H1 (cell line): ENCODE results near the gene VSIG10. TPM values are rescaled to one million over a fixed set of nuclear protein-coding genes. Genes with fewer than 3 reads are reported as not detected.

ENCODE experiments used
- CTCF ChIA-PET: fragments of 300-600 bp; sonication (Branson Sonifier 250); formaldehyde crosslinking; loops from one replicate; lab custom pipeline; 2021; ENCODE audit not compliant: partially characterized antibody; lab: Charles Lee
- POLR2A ChIA-PET: fragments of 300-600 bp; sonication (Branson Sonifier 250); formaldehyde crosslinking; loops from one replicate; lab custom pipeline; 2021; ENCODE audit warnings: inconsistent platforms; ENCODE audit not compliant: partially characterized antibody; lab: Charles Lee
- DNase-seq, 2 experiments: peaks; one replicate each; pipeline versions ENCODE4 v3.0.0 to v3.0.0-alpha.2; 2010 to 2022; ENCODE audit warnings: low spot score in 2 of 2, low read depth in 1 of 2, mixed read lengths in 1 of 2
- FAIRE-seq: peaks from 2 replicates; lab custom pipeline; 2011; peaks lifted over from hg19 to GRCh38; lab: Jason Lieb, UNC
- H2AFZ ChIP-seq: 2 replicates; pipeline ENCODE4 v1.8.1; 2012; ENCODE audit warnings: low read length, inconsistent platforms
- H2AK5ac ChIP-seq: 2 replicates; pipeline ENCODE4 v1.6.1; 2013; ENCODE audit warnings: low read depth, low read length
- H2BK120ac ChIP-seq: replicated peaks from 2 replicates; pipeline ENCODE3; 2013; ENCODE audit warnings: low read depth, low read length, inconsistent platforms
- H2BK12ac ChIP-seq: 2 replicates; pipeline ENCODE4 v1.6.1; 2013; ENCODE audit warnings: low read depth, low read length
- H2BK15ac ChIP-seq: 2 replicates; pipeline ENCODE4 v1.6.1; 2013; ENCODE audit warnings: low read length
- H2BK20ac ChIP-seq: 2 replicates; pipeline ENCODE4 v1.6.1; 2013; ENCODE audit warnings: low read length
- H2BK5ac ChIP-seq: 2 replicates; pipeline ENCODE4 v1.6.1; 2013; ENCODE audit warnings: low read depth, low read length
- H3K14ac ChIP-seq: 2 replicates; pipeline ENCODE4 v1.6.1; 2013; ENCODE audit warnings: inconsistent platforms; ENCODE audit not compliant: insufficient read length
- H3K18ac ChIP-seq: 2 replicates; pipeline ENCODE4 v1.6.1; 2013; ENCODE audit warnings: low read length; ENCODE audit errors: extremely low read depth
- H3K23ac ChIP-seq: 2 replicates; pipeline ENCODE4 v1.6.1; 2013; ENCODE audit warnings: inconsistent platforms; ENCODE audit not compliant: insufficient read length
- H3K23me2 ChIP-seq: 2 replicates; pipeline ENCODE4 v1.6.1; 2013; ENCODE audit warnings: low read depth, low read length
- H3K27ac ChIP-seq: 2 replicates; pipeline ENCODE4 v1.6.1; 2011; ENCODE audit warnings: low read depth, low read length, inconsistent platforms
- H3K27me3 ChIP-seq, 4 experiments: replicated peaks in 1 of 4; 1 replicate in 1 of 4; 2 replicates in 3 of 4; pipeline versions ENCODE4 v1.6.1 to v1.8.1; 2011 to 2013; ENCODE audit warnings: low read length in 3 of 4, mild to moderate bottlenecking in 3 of 4, inconsistent platforms in 2 of 4, mixed read lengths in 2 of 4, moderate library complexity in 1 of 4; ENCODE audit not compliant: control insufficient read depth in 3 of 4, insufficient read depth in 3 of 4; ENCODE audit errors: extremely low read depth in 1 of 4
- H3K36me3 ChIP-seq, 4 experiments: 2 replicates each; pipeline versions ENCODE4 v1.6.1 to v1.8.1; 2011 to 2013; ENCODE audit warnings: mild to moderate bottlenecking in 4 of 4, low read length in 3 of 4, moderate library complexity in 2 of 4, control low read depth in 1 of 4, inconsistent platforms in 1 of 4; ENCODE audit not compliant: insufficient read depth in 4 of 4, control insufficient read depth in 2 of 4
- H3K4ac ChIP-seq: replicated peaks from 2 replicates; pipeline ENCODE3; 2013; ENCODE audit warnings: low read length, low read depth, mixed read lengths, inconsistent platforms; ENCODE audit not compliant: insufficient read length
- H3K4me1 ChIP-seq, 4 experiments: replicated peaks in 1 of 4; 1 replicate in 1 of 4; 2 replicates in 3 of 4; pipeline versions ENCODE4 v1.6.1 to v1.8.1; 2011 to 2013; ENCODE audit warnings: low read length in 3 of 4, inconsistent platforms in 2 of 4, mixed read lengths in 1 of 4; ENCODE audit not compliant: insufficient read depth in 4 of 4, control insufficient read depth in 3 of 4
- H3K4me2 ChIP-seq, 2 experiments: 2 replicates each; pipeline versions ENCODE4 v1.6.1 to v1.8.1; 2011 to 2013; ENCODE audit warnings: low read depth in 2 of 2, low read length in 2 of 2, control low read depth in 1 of 2, inconsistent platforms in 1 of 2, mild to moderate bottlenecking in 1 of 2; ENCODE audit not compliant: insufficient read depth in 1 of 2
- H3K4me3 ChIP-seq, 4 experiments: fragments of 200-600, 300-600 bp in 1 of 4; sonication (generic), shearing (Covaris generic), sonication (Bioruptor Twin) in 1 of 4; 2 replicates each; pipeline versions ENCODE4 v1.5.1 to v1.8.1; 2011 to 2016; ENCODE audit warnings: low read length in 4 of 4, low read depth in 3 of 4, control low read depth in 2 of 4, inconsistent platforms in 2 of 4, mild to moderate bottlenecking in 2 of 4, mixed read lengths in 1 of 4, moderate library complexity in 1 of 4; ENCODE audit not compliant: insufficient read depth in 2 of 4; ENCODE audit errors: extremely low read depth in 1 of 4
- H3K56ac ChIP-seq: replicated peaks from 2 replicates; pipeline ENCODE3; 2013; ENCODE audit warnings: low read depth, mild to moderate bottlenecking, mixed read lengths, low read length, inconsistent platforms; ENCODE audit not compliant: insufficient read length
- H3K79me1 ChIP-seq: 2 replicates; pipeline ENCODE4 v1.6.1; 2013; ENCODE audit warnings: low read depth, low read length, control low read depth
- H3K79me2 ChIP-seq, 2 experiments: 2 replicates each; pipeline versions ENCODE4 v1.6.1 to v1.8.1; 2012 to 2013; ENCODE audit warnings: low read length in 2 of 2, mild to moderate bottlenecking in 2 of 2, inconsistent platforms in 1 of 2; ENCODE audit not compliant: insufficient read depth in 2 of 2, control insufficient read depth in 1 of 2
- H3K9ac ChIP-seq, 4 experiments: replicated peaks in 1 of 4; 1 replicate in 1 of 4; 2 replicates in 3 of 4; pipeline versions ENCODE4 v1.6.1 to v1.8.1; 2011 to 2013; ENCODE audit warnings: low read depth in 3 of 4, low read length in 3 of 4, control low read depth in 2 of 4, mild to moderate bottlenecking in 2 of 4, moderate library complexity in 2 of 4, inconsistent platforms in 1 of 4; ENCODE audit errors: extremely low read depth in 1 of 4
- H3K9me3 ChIP-seq, 2 experiments: 2 replicates each; pipeline versions ENCODE4 v1.6.1 to v1.8.1; 2012 to 2013; ENCODE audit warnings: mild to moderate bottlenecking in 2 of 2, moderate library complexity in 2 of 2, control low read depth in 1 of 2, inconsistent platforms in 1 of 2, low read depth in 1 of 2, low read length in 1 of 2, mixed read lengths in 1 of 2; ENCODE audit not compliant: insufficient read depth in 2 of 2
- H4K20me1 ChIP-seq, 2 experiments: replicated peaks in 1 of 2; 2 replicates each; pipeline versions ENCODE3 to v1.8.1; 2011 to 2013; ENCODE audit warnings: inconsistent platforms in 2 of 2, low read length in 2 of 2, mild to moderate bottlenecking in 1 of 2; ENCODE audit not compliant: insufficient read depth in 2 of 2, control insufficient read depth in 1 of 2
- H4K5ac ChIP-seq: 2 replicates; pipeline ENCODE4 v1.6.1; 2013; ENCODE audit warnings: low read length, low read depth, mixed read lengths, inconsistent platforms; ENCODE audit not compliant: insufficient read length
- H4K8ac ChIP-seq: 2 replicates; pipeline ENCODE4 v1.8.0; 2013; ENCODE audit warnings: mild to moderate bottlenecking, moderate library complexity, low read length, inconsistent platforms; ENCODE audit not compliant: insufficient read depth; ENCODE audit errors: extremely low read depth
- H4K91ac ChIP-seq: replicated peaks from 2 replicates; pipeline ENCODE3; 2013; ENCODE audit warnings: low read length, mixed read lengths, inconsistent platforms; ENCODE audit not compliant: insufficient read length
- EP300 ChIP-seq, 2 experiments: IDR thresholded peaks; 1 replicate in 1 of 2; 2 replicates in 1 of 2; pipeline ENCODE4 v1.6.1; 2011 to 2012; ENCODE audit warnings: low read depth in 2 of 2, low read length in 2 of 2, mild to moderate bottlenecking in 2 of 2, borderline replicate concordance in 1 of 2, inconsistent platforms in 1 of 2, moderate library complexity in 1 of 2
- FOSL1 ChIP-seq: IDR thresholded peaks from 2 replicates; pipeline ENCODE4 v1.6.1; 2011; ENCODE audit warnings: mild to moderate bottlenecking, low read depth, low read length, moderate library complexity; ENCODE audit not compliant: insufficient read depth
- KDM1A ChIP-seq: fragments of 200-600, 300-600 bp; sonication (generic); IDR thresholded peaks from 2 replicates; pipeline ENCODE4 v1.7.1; 2016; ENCODE audit warnings: mild to moderate bottlenecking, low read length, borderline replicate concordance
- NANOG ChIP-seq: IDR thresholded peaks from 2 replicates; pipeline ENCODE4 v1.6.1; 2011; ENCODE audit warnings: low read length, low read depth, mild to moderate bottlenecking, inconsistent platforms; ENCODE audit not compliant: insufficient read depth, poor library complexity, severe bottlenecking
- NRF1 ChIP-seq: IDR thresholded peaks from 2 replicates; pipeline ENCODE4 v1.6.1; 2011; ENCODE audit warnings: mild to moderate bottlenecking, low read depth, low read length, improper control_type of control experiment
- POLR2A ChIP-seq, 2 experiments: IDR thresholded peaks; 1 replicate in 1 of 2; 2 replicates in 1 of 2; pipeline ENCODE4 v1.6.1; 2011; ENCODE audit warnings: low read depth in 2 of 2, low read length in 2 of 2, mild to moderate bottlenecking in 2 of 2; ENCODE audit errors: control extremely low read depth in 1 of 2
- POU5F1 ChIP-seq: IDR thresholded peaks from 2 replicates; pipeline ENCODE4 v1.6.1; 2011; ENCODE audit warnings: low read depth, mild to moderate bottlenecking, low read length, moderate library complexity
- RAD21 ChIP-seq, 2 experiments: IDR thresholded peaks in 1 of 2; conservative IDR thresholded peaks in 1 of 2; 2 replicates each; pipeline ENCODE4 v1.6.1; 2011; ENCODE audit warnings: low read depth in 2 of 2, low read length in 2 of 2, improper control_type of control experiment in 1 of 2, inconsistent platforms in 1 of 2, mild to moderate bottlenecking in 1 of 2, moderate library complexity in 1 of 2
- SIRT6 ChIP-seq: IDR thresholded peaks from one replicate; pipeline ENCODE4 v1.7.1; 2012; ENCODE audit warnings: low read length, inconsistent platforms
- SIX5 ChIP-seq: IDR thresholded peaks from 2 replicates; pipeline ENCODE4 v1.6.1; 2011; ENCODE audit warnings: mild to moderate bottlenecking, low read depth, low read length
- SP4 ChIP-seq: IDR thresholded peaks from 2 replicates; pipeline ENCODE4 v1.6.1; 2012; ENCODE audit warnings: low read length, inconsistent platforms
- TAF1 ChIP-seq: IDR thresholded peaks from 2 replicates; pipeline ENCODE4 v1.6.1; 2011; ENCODE audit warnings: mild to moderate bottlenecking, low read depth, low read length
- YY1 ChIP-seq: IDR thresholded peaks from 2 replicates; pipeline ENCODE4 v1.6.1; 2011; ENCODE audit warnings: low read depth, mild to moderate bottlenecking, low read length
- ZNF274 ChIP-seq: IDR thresholded peaks from 2 replicates; pipeline ENCODE4 v1.7.0; 2012; ENCODE audit warnings: low read length, borderline replicate concordance; ENCODE audit errors: extremely low read depth
- WGBS, 2 experiments: shearing (Covaris generic) in 1 of 2; methylation state at CpG; one replicate each; pipeline versions ENCODE4 v1.1.6 to v1.1.7; 2013 to 2015; ENCODE audit warnings: low lambda C conversion rate in 2 of 2, mixed read lengths in 2 of 2, inconsistent platforms in 1 of 2, low coverage in 1 of 2, missing lambda C conversion rate in 1 of 2; ENCODE audit not compliant: insufficient replicate concordance in 2 of 2, insufficient coverage in 1 of 2, insufficient read length in 1 of 2; ENCODE audit errors: extremely low coverage in 1 of 2, missing lambda C conversion rate in 1 of 2; 5-methylcytosine and 5-hydroxymethylcytosine counted together
- polyA plus RNA-seq, 7 experiments: library from polyadenylated mRNA; depleted of rRNA in 3 of 7; stranded (reverse) in 5 of 7; unstranded in 2 of 7; fragments of >200 nt in 5 of 7; fragments of 200-250 nt in 2 of 7; gene quantifications; 1 replicate in 5 of 7; 2 replicates in 1 of 7; 4 replicates in 1 of 7; pipeline versions ENCODE4 v1.2.1 to v1.2.3, GENCODE V29; 2011 to 2013; ENCODE audit warnings: missing spikeins in 2 of 7, mixed read lengths in 2 of 7
- total RNA-seq: library from RNA; stranded (reverse); fragmentation: NEBNext Ultra II Directional; extraction: Animal tissue kit (Norgen Biotek cat#: 25700); gene quantifications from 2 replicates; pipeline ENCODE4 v1.2.1, GENCODE V29; 2021

Gene VSIG10
- total and polyA plus RNA-seq, 2 of the 8 experiments (the other 6 are each of a cell fraction or from before 2014, with no cell fraction given) = 34.4 to 93.6 TPM

DNA sequence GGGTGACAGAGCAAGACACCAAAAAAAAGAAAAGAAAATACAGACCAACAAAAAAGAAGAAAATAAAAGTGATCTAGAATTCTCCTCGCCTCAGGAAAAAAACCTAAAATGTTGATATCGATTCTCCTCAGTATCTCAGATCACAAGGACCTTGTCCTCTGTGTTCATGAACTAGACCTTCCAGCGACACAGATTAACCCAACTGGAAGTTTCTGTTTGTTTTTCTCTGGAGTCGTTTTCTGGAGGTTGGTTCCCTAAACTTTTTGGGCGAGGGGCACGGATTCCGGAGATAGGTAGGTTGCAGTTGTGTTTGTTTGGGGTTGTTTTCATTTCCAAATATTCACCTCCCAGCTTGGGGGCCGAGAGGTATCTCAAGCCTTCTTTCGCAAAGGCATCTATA is 87.9 kb downstream of the VSIG10 start:
- no peak overlapping the region for H2BK15ac ChIP-seq
- no peak overlapping the region for H3K27ac ChIP-seq
- H3K14ac ChIP-seq = no peak overlapping the region
- H3K18ac ChIP-seq = no peak overlapping the region
- ChIA-PET CTCF (interaction anchor here (0.6 to 2.9 kb wide), 5 partner anchors 31 to 396 kb away, joined by 3 to 16 read pairs (median 3); no protein-coding TSS in a partner anchor), POLR2A (interaction anchor here (0.7 to 9.0 kb wide), 8 partner anchors 9 to 360 kb away, joined by 3 to 113 read pairs (median 4); partner anchors contain the start of gene SUDS3)
- no peak overlapping the region for H2BK120ac ChIP-seq
- H3K4me1 ChIP-seq = no peaks in the 10 kb centered on the region; a peak in 1 of 7 replicates
- no peak overlapping the region for H2AK5ac ChIP-seq
- H3K56ac ChIP-seq = no peak overlapping the region
- H4K20me1 ChIP-seq = no peaks in the 10 kb centered on the region
- H3K9ac ChIP-seq = no peak overlapping the region
- no peak overlapping the region for H4K5ac ChIP-seq
- H3K4me3 ChIP-seq = peak overlapping the region in 2 of 4 experiments; percentile 15 to 70; a peak in 4 of 8 replicates
- peaks cover 8 to 23% (median 19%) of the 10 kb centered on the region in 4 experiments for H3K36me3 ChIP-seq
- peaks cover 3% of the 10 kb centered on the region for H3K23me2 ChIP-seq
- no peaks in the 10 kb centered on the region for H3K79me1 ChIP-seq
- 42% methylated on average over 9 of the region's 9 CpGs; no CpG with 5 or more reads in 1 of the 2 experiments for WGBS, 2 experiments
- H3K23ac ChIP-seq = no peak overlapping the region
- peaks cover 8 to 16% of the 10 kb centered on the region in 2 experiments; a peak in 3 of 4 replicates for H3K79me2 ChIP-seq
- no peaks in the 10 kb centered on the region for H3K27me3 ChIP-seq
- H2BK20ac ChIP-seq = no peak overlapping the region
- TF ChIP-seq YY1 = no peak
- TF ChIP-seq SIRT6 = no peak
- no peak for TF ChIP-seq NRF1
- no peak for TF ChIP-seq EP300 (IDR thresholded peaks at IDR 0.05; ENCODE audit: borderline replicate concordance in 1 of 2, low read depth in 2 of 2, low read length in 2 of 2)
- TF ChIP-seq POU5F1 = no peak
- TF ChIP-seq FOSL1 = no peak
- no peak for TF ChIP-seq SP4
- TF ChIP-seq KDM1A = no peak
- TF ChIP-seq NANOG = no peak
- TF ChIP-seq POLR2A (IDR thresholded peaks at IDR 0.05; ENCODE audit: control extremely low read depth in 1 of 2, low read depth in 2 of 2, low read length in 2 of 2) = no peak
- TF ChIP-seq ZNF274 = no peak
- no peak for TF ChIP-seq SIX5
- TF ChIP-seq TAF1 = no peak
- TF ChIP-seq RAD21 (IDR thresholded peaks at IDR 0.05 in 1 of 2, conservative IDR thresholded peaks at IDR 0.05 in 1 of 2; ENCODE audit: low read depth in 2 of 2, low read length in 2 of 2) = no peak
- H4K91ac ChIP-seq = no peak overlapping the region
- DNase-seq (no peak), FAIRE-seq (no peak)
- H3K4ac ChIP-seq = no peak overlapping the region
- peak overlapping the region; percentile 47; the same call in 1 of the 2 replicates for H2AFZ ChIP-seq
- peak overlapping the region; percentile 75 to 84 for H3K4me2 ChIP-seq
- H2BK5ac ChIP-seq = no peak overlapping the region
- no peak overlapping the region for H2BK12ac ChIP-seq
- H4K8ac ChIP-seq = no peak overlapping the region
- no peaks in the 10 kb centered on the region for H3K9me3 ChIP-seq
